HG03139 (cell line): Measurements from ENCODE around the gene RAP1GAP2.
"Not testable (repeated sequence)": the region's sequence is repeated elsewhere in the genome, so short reads cannot be mapped to it uniquely, and the experiment has no call there.

Experiments
- ATAC-seq: cut with Tn5 transposase; IDR thresholded peaks from one replicate; pipeline ENCODE4 v1.9.1; 2021; ENCODE audit not compliant: unreplicated experiment

RAP1GAP2 gene

GRCh38 chr17:3012926-3013581, 216.8 kb downstream of the RAP1GAP2 start:
- ATAC-seq, result no peak

- ATAC-seq, result no peak
These were observed 219.7 kb downstream of the RAP1GAP2 start for GRCh38 chr17:3015890-3016289.

GRCh38 chr17:3017936-3018335, 221.7 kb downstream of the RAP1GAP2 start:
- ATAC-seq, result no peak

GRCh38 chr17:3019761-3020160, 223.5 kb downstream of the RAP1GAP2 start:
- ATAC-seq, result no peak

GRCh38 chr17:3020381-3020780, 224.1 kb downstream of the RAP1GAP2 start:
- no peak for ATAC-seq

GRCh38 chr17:3022197-3022596, 226.0 kb downstream of the RAP1GAP2 start:
- no peak for ATAC-seq

- no peak for ATAC-seq
These were observed 228.1 kb downstream of the RAP1GAP2 start for GRCh38 chr17:3024346-3024745.

- no peak for ATAC-seq
These were observed 229.3 kb downstream of the RAP1GAP2 start for GRCh38 chr17:3025421-3026124.

GRCh38 chr17:3026125-3026855, 230.1 kb downstream of the RAP1GAP2 start:
- no peak for ATAC-seq

- no peak for ATAC-seq
These were observed 230.9 kb downstream of the RAP1GAP2 start for GRCh38 chr17:3026856-3027751.

- no peak for ATAC-seq
These were observed 231.7 kb downstream of the RAP1GAP2 start for GRCh38 chr17:3027786-3028532.

GRCh38 chr17:3029213-3029913, 233.1 kb downstream of the RAP1GAP2 start:
- no peak for ATAC-seq

GRCh38 chr17:3030096-3030495, 233.9 kb downstream of the RAP1GAP2 start:
- ATAC-seq, result no peak

- ATAC-seq, result not testable (repeated sequence)
These were observed 234.7 kb downstream of the RAP1GAP2 start for GRCh38 chr17:3030852-3031470.

- no peak for ATAC-seq
These were observed 236.3 kb downstream of the RAP1GAP2 start for GRCh38 chr17:3032258-3033247.

GRCh38 chr17:3033248-3033640, 237.0 kb downstream of the RAP1GAP2 start:
- ATAC-seq, result no peak

- no peak for ATAC-seq
These were observed 237.7 kb downstream of the RAP1GAP2 start for GRCh38 chr17:3033741-3034577.
